ENCODE measurements around the gene STRA6. TPM values are rescaled to one million over a fixed set of nuclear protein-coding genes. Genes with fewer than 3 reads are reported as not detected.

STRA6 gene
- total RNA-seq, 1 donor: not detected

DNA sequence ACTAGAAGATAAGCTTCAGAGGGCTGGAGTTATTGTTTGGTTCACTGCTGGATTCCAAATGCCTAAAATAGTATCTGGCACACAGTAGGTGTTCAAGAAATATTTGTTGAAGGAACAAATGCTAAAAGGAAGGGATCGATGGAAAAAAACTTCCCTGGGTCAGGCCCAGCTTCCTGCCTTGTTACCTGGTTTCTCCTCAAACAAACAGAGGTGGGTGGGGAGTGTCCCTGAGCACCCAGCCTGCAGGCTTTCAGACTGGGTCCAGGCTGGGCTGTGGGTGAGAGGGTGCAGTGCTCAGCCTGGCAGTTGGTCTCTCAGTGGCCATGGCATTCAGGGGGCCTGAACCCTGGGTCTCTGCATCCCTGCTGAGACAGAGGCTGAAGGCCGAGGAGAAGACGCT, 14.4 kb upstream of the STRA6 start:
- Histone ChIP-seq H3K9me3 (ENCODE audit: low read depth, low read length) (no peaks in the 10 kb centered on the region), H3K4me1 (ENCODE audit: insufficient read depth, low read length) (no peaks in the 10 kb centered on the region), H3K27me3 (ENCODE audit: insufficient read depth, low read length) (no peaks in the 10 kb centered on the region), H3K4me3 (ENCODE audit: low read length) (no peak overlapping the region)

GRCh38 chr15:74215958-74216357, 13.4 kb upstream of the STRA6 start:
- no peaks in the 10 kb centered on the region for H3K27me3 ChIP-seq (ENCODE audit: insufficient read depth, low read length)
- H3K4me3 ChIP-seq (ENCODE audit: low read length): no peak overlapping the region
- no peaks in the 10 kb centered on the region for H3K9me3 ChIP-seq (ENCODE audit: low read depth, low read length)
- H3K4me1 ChIP-seq (ENCODE audit: insufficient read depth, low read length): no peaks in the 10 kb centered on the region

- Histone ChIP-seq H3K9me3 (ENCODE audit: low read depth, low read length) (no peaks in the 10 kb centered on the region), H3K4me3 (ENCODE audit: low read length) (no peak overlapping the region), H3K4me1 (ENCODE audit: insufficient read depth, low read length) (no peaks in the 10 kb centered on the region), H3K27me3 (ENCODE audit: insufficient read depth, low read length) (no peaks in the 10 kb centered on the region)
Measured at GRCh38 chr15:74214324-74215021, 11.9 kb upstream of the STRA6 start.

DNA sequence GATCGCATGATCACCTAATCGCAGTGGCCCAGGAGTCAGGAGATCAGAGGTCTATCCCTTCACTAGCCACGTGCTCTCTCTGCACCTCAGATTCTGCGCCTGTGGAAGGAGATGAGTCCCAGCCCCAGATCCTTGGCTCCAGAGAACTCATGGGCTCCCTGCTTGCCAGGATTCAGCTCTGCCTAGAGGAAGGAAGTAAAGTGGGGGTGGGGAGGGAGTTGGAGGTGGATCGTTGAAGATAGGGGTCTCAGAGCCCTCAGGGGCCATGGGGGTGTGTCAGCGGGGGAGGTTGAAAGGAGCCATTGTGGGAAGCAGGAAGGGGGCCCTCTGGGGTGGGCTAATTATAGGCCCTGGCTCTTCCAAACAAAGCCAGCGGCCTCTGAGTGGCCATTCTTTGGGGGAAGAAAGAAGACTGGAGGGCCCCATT, 11.3 kb upstream of the STRA6 start:
- H3K4me1 ChIP-seq (ENCODE audit: insufficient read depth, low read length): no peaks in the 10 kb centered on the region
- no peaks in the 10 kb centered on the region for H3K9me3 ChIP-seq (ENCODE audit: low read depth, low read length)
- H3K4me3 ChIP-seq (ENCODE audit: low read length): no peak overlapping the region
- H3K27me3 ChIP-seq (ENCODE audit: insufficient read depth, low read length): no peaks in the 10 kb centered on the region

DNA sequence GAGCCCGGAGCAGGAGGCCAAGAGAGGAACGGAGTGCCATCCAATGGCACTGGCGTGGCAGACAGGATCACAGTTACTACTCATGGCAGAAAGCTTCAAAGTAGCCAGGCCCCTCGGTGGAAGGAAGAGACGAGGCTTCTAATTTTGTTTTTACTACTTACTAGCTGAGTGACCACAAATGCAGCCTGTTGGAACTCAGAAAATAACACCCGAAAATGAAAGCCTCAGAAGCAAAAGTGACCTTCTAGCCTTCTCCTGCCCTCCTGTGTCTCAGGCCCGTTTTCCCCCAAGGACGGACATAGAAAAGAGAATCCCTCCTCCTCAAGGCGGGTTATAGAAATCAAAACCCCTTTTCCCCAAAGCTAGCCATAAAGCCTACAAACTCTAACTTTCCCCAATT, 9.9 kb upstream of the STRA6 start:
- Histone ChIP-seq H3K4me3 (ENCODE audit: low read length) (no peak overlapping the region), H3K9me3 (ENCODE audit: low read depth, low read length) (no peaks in the 10 kb centered on the region), H3K27me3 (ENCODE audit: insufficient read depth, low read length) (no peaks in the 10 kb centered on the region), H3K4me1 (ENCODE audit: insufficient read depth, low read length) (no peaks in the 10 kb centered on the region)

- Histone ChIP-seq H3K9me3 (ENCODE audit: low read depth, low read length) (no peaks in the 10 kb centered on the region), H3K4me3 (ENCODE audit: low read length) (no peak overlapping the region), H3K4me1 (ENCODE audit: insufficient read depth, low read length) (no peaks in the 10 kb centered on the region), H3K27me3 (ENCODE audit: insufficient read depth, low read length) (no peaks in the 10 kb centered on the region)
Measured at GRCh38 chr15:74211656-74212055, 9.1 kb upstream of the STRA6 start.

DNA sequence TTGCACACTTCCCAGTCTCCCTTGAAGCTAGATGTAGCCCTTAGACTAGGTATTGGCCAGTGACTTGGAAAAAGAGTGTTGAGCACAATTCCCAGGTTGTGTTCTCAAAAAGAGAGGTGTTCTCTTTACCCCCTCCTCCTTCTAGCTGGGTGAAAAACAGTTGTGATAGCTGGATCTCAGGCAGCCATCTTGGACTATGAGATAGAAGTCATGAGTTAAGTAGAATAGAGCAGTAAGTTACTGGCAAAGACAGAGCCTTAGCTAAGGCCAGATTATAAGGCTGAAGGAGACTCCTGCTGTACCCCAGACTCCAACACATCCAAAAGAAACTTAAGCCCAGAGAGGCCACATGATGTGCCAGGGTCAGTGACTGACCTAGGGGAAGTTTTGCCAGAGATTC, 8.1 kb upstream of the STRA6 start:
- Histone ChIP-seq H3K4me3 (ENCODE audit: low read length) (no peak overlapping the region), H3K27me3 (ENCODE audit: insufficient read depth, low read length) (no peaks in the 10 kb centered on the region), H3K4me1 (ENCODE audit: insufficient read depth, low read length) (no peaks in the 10 kb centered on the region), H3K9me3 (ENCODE audit: low read depth, low read length) (no peaks in the 10 kb centered on the region)

- no peaks in the 10 kb centered on the region for H3K27me3 ChIP-seq (ENCODE audit: insufficient read depth, low read length)
- no peak overlapping the region for H3K4me3 ChIP-seq (ENCODE audit: low read length)
- no peaks in the 10 kb centered on the region for H3K9me3 ChIP-seq (ENCODE audit: low read depth, low read length)
- no peaks in the 10 kb centered on the region for H3K4me1 ChIP-seq (ENCODE audit: insufficient read depth, low read length)
Measured at GRCh38 chr15:74209997-74210671, 7.5 kb upstream of the STRA6 start.

DNA sequence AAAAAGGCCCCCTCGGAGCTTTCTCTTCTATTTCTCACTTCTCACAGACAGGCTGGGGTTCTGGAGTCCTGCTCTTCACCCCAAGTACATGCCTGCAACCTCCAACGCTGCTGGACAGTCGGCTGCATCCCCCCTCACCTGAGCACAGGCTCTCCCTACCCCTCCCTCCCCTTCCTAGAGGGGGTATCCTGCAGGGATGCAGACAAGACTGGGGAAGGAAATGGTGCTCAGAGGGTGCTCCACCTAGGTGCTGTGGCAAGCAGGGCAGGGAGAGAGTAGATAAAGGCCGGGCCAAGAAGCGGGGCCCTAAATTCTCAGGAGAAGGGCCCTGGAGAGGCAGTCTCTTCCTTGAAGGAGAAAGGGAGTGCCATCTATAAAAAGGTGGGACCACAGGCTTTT, 7.0 kb upstream of the STRA6 start:
- Histone ChIP-seq H3K4me1 (ENCODE audit: insufficient read depth, low read length) (no peaks in the 10 kb centered on the region), H3K9me3 (ENCODE audit: low read depth, low read length) (no peaks in the 10 kb centered on the region), H3K4me3 (ENCODE audit: low read length) (no peak overlapping the region), H3K27me3 (ENCODE audit: insufficient read depth, low read length) (no peaks in the 10 kb centered on the region)

DNA sequence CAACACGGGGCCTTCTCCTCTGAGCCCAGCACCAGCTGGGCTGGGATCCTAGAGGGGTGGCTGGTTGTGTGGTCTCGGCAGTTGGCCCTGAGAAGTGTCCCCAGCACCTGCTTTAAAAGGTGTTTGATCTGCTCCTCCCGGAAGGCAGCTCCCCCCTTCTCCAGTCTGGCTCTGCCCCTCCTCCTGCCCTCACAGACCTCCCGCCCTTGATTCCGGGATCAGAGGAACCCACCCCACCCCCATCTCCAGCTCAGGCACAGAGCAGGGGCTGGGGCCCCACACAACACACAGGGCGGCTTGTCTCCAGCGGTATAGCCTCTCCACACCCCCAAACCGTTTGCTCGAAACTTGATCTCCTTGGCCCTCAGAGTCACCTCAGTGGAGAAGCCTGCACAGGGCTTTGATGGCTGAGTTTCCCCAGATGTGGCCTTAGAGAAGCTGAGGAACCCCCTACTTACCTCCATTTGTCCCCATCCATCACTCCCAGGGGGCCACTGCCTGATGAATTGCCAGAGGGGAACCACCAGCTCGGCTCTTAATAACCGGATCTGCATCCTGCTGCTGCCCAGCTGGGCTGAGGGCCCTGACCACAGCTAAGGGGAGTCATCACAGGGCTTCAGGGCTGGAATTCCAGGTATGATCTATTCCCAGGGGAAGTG, 6.4 kb upstream of the STRA6 start:
- Histone ChIP-seq H3K9me3 (ENCODE audit: low read depth, low read length) (no peaks in the 10 kb centered on the region), H3K4me1 (ENCODE audit: insufficient read depth, low read length) (no peaks in the 10 kb centered on the region), H3K4me3 (ENCODE audit: low read length) (no peak overlapping the region), H3K27me3 (ENCODE audit: insufficient read depth, low read length) (no peaks in the 10 kb centered on the region)

- H3K4me1 ChIP-seq (ENCODE audit: insufficient read depth, low read length): no peaks in the 10 kb centered on the region
- H3K4me3 ChIP-seq (ENCODE audit: low read length): no peak overlapping the region
- no peaks in the 10 kb centered on the region for H3K27me3 ChIP-seq (ENCODE audit: insufficient read depth, low read length)
- H3K9me3 ChIP-seq (ENCODE audit: low read depth, low read length): no peaks in the 10 kb centered on the region
Measured at GRCh38 chr15:74208496-74208895, 5.9 kb upstream of the STRA6 start.

DNA sequence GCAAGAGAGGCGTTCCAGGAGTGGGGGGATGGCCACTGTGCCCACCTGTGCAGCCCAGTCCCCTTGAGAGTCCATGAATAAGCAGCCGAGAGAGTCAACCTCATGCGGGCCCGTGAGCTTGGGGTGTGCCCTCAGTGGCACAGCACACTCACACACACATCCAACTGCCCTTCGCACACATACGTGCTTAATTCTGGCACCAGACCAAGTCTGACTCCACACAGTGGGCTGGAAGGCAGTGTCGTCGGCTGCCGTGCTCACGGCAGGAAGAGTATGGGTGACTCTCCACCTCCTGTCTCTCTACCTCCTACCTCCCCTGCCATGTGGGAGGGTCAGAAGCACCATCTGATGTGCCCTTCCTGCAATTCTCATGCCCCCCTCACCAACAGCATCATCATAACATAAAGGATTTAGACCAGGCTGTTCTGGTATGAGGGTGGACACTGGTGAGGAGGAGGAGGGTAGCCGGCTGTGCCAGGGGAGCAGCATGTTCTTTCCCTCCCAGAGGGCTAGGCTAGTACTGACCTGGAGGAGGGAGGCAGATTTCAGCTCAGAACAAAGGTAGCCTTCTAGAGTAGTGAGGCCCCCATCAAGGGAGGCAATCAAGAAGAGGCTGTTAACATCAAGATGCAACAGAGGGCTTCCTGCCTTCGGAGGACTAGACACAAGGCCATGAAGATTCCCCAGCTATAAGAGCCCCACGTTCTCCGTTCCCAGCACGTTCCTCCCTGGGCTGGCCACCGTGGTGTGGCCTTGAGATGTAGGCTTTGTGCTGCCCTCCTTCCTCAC, 5.3 kb upstream of the STRA6 start:
- Histone ChIP-seq H3K27me3 (ENCODE audit: insufficient read depth, low read length) (no peaks in the 10 kb centered on the region), H3K4me1 (ENCODE audit: insufficient read depth, low read length) (no peaks in the 10 kb centered on the region), H3K9me3 (ENCODE audit: low read depth, low read length) (no peaks in the 10 kb centered on the region), H3K4me3 (ENCODE audit: low read length) (no peak overlapping the region)

GRCh38 chr15:74206801-74207281, 4.3 kb upstream of the STRA6 start:
- no peaks in the 10 kb centered on the region for H3K4me1 ChIP-seq (ENCODE audit: insufficient read depth, low read length)
- no peak overlapping the region for H3K4me3 ChIP-seq (ENCODE audit: low read length)
- H3K27me3 ChIP-seq (ENCODE audit: insufficient read depth, low read length): no peaks in the 10 kb centered on the region
- no peaks in the 10 kb centered on the region for H3K9me3 ChIP-seq (ENCODE audit: low read depth, low read length)

- no peaks in the 10 kb centered on the region for H3K27me3 ChIP-seq (ENCODE audit: insufficient read depth, low read length)
- H3K9me3 ChIP-seq (ENCODE audit: low read depth, low read length): no peaks in the 10 kb centered on the region
- no peak overlapping the region for H3K4me3 ChIP-seq (ENCODE audit: low read length)
- no peaks in the 10 kb centered on the region for H3K4me1 ChIP-seq (ENCODE audit: insufficient read depth, low read length)
Measured at GRCh38 chr15:74205582-74205947, 3.0 kb upstream of the STRA6 start.

DNA sequence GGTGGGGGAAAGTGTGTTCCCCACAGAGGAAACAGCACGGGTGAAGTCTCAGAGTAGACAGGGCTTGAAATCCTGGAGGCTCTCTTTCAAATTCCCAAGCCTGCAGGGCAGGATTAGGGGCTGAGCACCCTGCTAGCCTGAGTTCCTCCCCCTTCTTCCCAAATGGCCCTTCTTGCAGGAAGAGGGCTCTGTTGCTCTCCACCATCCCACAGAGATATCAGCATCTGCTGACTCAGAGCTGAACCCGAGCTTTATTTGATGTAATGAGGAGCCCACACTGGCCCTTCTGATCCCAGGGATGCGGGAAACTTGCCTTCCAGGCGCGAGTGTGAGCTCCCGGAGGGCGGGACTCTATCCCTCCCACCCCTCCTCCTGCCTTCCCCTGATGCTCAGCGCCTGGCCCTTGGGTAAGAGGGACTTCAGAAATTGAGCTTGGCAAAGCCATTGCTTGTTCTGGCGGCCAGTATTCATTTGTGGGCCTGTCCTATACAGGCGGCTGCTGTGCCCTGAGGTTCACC, 1.4 kb upstream of the STRA6 start:
- Histone ChIP-seq H3K4me3 (ENCODE audit: low read length) (no peak overlapping the region), H3K4me1 (ENCODE audit: insufficient read depth, low read length) (no peaks in the 10 kb centered on the region), H3K9me3 (ENCODE audit: low read depth, low read length) (no peaks in the 10 kb centered on the region), H3K27me3 (ENCODE audit: insufficient read depth, low read length) (no peaks in the 10 kb centered on the region)
